Hindlimb muscle (tissue), 1 donor: ENCODE results near the gene USP12. TPM values are rescaled to one million over a fixed set of nuclear protein-coding genes. Genes with fewer than 3 reads are reported as not detected.
A peak's percentile ranks its signal among the peaks of the same experiment; 100 is the strongest.

Experiments
- DNase-seq: peaks from one replicate; pipeline ENCODE4 v3.0.0-alpha.2; 2013
- polyA plus RNA-seq: library from polyadenylated mRNA; unstranded; fragments of 120-200 nt; gene quantifications from one replicate; pipeline ENCODE4 v1.2.1, GENCODE V29; 2013; ENCODE audit not compliant: insufficient read length

USP12 gene
- polyA plus RNA-seq, 1 donor, result 21.9 TPM

DNA sequence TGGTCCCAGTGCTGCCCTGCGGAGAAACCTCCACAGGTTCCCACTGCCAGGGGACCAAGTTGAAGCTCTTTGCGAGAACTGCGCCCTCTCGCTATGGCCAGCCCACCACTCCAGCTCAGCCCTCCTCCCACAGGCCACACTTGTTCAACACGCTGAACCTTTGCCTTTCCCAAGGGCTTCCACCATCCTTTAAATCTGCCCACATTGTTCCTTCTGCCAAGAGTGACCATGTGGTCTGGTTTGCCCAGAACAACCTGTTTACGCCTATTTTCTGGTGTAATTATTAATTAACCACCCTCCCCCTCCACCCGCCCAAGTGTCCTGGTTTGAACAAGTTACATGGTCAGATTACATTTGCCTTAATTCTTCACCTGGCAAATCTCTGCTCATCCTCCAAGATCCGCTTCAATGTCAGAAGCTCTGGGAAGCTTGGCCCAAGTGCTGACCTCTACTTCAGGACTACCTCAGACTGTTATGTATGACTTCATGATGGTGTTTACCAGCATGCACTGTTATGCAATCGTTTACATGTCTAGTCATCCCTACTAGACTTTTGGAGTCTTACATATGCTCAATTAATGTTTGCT, 12.0 kb upstream of the USP12 start:
- no peak for DNase-seq

DNA sequence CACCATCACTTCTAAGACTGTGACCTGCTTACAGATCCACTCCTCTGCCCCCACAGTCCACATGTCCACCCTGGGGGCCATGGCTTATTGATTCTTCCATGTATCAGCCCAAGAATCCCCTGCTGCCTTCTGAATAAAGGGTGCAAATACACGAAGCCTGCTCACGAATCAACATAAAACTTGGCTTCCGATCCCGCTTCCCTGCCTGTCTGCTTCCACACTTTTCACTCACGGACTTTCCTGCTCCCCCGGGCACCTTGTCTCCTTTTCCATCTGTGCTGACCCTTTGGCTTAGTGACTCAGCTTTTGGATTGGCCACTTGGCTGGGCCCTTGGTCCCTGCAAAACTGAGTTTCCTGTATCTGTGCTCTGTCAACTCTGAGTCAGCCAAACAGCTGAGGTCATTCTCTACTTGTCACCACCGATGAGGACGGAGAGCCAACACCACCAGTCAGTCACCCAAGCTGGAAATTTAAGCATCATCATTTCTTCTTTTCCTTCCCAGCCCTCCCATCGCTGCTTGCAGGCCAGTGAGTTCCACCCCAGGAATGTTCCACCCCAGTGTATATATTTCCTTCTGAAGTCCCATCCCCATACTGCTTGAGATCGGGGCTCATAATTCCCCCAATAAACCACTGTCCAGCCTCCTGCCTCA, 11.4 kb upstream of the USP12 start:
- DNase-seq, result peak; percentile 58

DNA sequence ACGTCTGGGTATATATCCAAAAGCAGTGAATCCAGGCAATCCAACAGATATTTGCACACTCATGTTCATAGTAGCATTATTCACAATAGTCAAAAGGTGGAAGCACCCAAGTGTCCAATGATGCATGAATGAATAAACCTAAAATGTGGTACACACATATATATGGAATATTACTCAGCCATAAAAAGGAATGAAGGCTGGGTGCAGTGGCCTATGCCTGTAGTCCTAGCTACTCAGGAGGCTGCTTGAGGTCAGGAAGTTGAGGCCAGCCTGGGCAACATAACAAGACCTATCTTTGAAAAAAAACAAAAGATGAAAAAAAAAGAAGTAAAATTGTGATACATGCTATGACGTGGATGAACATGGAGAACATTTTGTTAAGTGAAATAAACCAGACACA, 10.4 kb upstream of the USP12 start:
- no peak for DNase-seq

DNA sequence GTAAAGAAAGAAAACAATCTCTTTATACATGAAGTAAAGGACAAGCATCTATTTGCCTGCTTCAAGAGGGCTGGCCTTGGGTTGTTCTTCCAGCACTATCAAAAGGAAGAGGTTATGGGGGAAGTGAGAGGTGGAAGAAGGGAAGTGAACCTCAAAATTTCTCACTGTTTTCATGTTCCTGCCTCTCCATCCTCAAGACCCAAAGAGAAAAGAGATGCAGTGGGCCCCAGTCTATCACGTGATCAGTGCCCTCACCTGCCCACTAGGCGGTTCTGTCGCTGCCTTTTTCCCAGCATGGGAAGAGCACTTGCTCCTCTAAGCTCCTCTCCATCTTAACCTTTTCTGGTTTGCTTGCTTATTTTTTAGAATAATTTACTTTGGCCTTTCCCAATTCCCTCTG, 6.2 kb upstream of the USP12 start:
- DNase-seq, result no peak

DNA sequence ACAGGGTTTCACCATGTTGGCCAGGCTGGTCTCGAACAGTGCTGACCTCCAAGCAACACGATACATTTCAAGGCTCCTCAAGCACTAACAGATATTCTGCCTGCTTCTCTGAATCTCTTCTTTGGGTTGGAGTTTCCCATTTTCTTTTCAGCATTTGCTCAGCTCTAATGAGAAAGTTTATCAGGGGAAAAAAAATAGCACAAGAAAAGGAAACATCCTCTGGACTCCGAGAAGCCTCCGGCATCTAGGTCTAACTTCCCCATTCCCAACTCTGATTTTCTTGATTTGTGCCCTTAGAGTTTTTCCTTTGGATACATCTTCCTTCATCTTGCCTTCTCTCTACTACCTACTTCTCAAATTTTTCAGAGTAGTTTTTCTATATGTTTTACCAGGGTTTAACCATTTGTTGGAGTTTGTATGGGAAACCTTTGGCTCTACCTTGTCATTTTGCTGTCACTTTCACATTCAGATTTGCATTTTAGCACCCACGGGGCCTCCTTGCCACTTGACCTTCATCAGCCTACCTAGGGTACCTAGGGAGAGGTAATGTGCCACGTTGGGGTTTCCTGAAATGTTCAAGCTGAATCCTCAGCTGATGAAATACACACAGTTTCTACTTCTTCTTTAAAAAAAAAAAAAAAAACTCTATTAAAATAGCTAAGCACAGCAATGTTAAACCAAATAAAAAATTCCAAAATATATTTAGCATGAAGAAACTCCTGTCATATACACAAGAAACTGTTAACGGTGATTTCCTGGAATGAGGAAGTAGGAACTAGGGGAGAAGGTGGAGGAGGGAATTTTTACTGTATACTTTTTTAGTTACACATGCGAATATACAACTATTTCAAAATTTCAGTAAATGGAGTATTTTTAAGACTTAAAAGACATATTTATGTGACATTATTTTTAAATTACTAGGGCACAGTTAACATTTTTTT, 5.1 kb upstream of the USP12 start:
- no peak for DNase-seq

DNA sequence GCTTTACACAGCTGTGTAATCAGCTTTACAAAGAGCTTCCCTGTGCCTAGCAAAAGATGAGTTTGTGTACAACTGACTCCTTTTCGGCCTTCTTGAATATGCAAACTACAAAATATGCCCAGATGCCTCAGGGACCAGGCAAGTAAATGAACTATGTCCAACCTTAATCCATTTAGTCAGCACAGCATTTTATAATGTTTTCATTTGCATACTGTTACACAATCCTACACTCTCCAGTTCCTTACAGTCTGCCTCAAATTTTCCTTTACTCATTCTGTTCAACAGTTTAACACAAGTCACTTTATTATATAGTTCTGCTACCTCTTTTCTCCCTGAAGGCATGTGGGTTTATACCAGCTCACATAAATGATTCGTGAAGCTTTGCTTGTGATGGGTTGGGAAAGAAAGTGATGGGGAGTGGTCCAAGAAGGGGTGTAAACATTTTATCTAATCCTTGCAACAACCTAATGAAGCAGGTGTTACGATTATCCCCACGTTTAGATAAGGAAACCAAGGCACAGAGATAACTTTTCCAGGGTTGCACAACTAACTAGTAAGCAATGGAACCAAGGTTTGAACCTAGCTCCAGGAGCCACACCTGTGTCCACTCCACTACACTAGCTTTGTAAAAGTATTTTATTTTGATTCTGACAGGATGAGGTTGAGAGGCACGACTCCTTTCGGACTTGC, 3.3 kb upstream of the USP12 start:
- DNase-seq, result no peak

DNA sequence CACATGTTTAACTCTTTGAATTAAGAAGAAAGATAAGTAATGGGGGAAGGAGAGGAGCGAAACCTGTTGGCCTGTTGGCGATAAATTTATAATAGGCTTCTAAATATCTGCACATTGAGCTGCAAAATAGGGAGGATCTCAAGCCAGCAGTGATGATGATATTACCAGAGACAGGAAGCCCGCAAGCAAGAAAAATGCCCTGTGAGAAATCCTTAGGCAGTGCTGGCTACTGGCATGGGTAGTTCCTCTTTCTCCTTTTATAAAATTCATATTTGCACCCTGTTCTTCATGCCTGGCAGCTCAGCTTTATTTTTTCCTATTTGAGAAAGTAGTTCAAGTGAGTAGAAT, 858 bp upstream of the USP12 start:
- DNase-seq, result peak; percentile 33

DNA sequence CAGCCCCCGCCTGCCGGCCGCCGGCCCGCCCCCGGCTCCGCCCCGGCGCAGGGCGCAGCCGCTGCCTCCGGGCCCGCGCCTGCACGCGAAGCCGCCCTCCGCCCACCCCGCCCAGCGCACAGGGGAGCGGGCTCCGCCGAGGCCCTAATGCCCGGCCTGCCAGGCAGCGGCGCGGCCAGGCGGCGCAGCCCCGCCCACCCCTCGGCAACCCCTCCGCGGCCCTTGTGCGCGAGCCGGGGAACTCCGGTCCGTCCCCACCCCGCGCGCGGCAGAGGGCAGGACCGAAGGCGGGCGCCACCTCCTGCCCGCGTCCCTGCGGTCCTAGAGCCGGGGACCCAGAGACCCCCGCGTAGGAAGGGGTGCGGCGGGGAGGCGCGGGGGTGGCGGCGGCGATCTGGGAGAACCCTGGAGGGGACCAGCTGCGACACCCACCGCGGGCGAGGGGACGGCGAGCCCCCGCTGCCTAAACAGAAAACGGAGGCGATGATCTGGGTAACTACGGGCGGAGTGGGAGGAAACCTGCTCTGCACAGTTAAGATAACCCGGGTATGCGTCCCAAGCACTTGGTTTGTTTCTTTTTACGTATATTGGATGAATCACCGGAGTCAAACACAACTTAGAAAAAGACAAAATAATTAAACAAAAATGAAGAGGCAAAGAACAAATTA, 350 bp upstream of the USP12 start:
- peak; percentile 90 for DNase-seq

DNA sequence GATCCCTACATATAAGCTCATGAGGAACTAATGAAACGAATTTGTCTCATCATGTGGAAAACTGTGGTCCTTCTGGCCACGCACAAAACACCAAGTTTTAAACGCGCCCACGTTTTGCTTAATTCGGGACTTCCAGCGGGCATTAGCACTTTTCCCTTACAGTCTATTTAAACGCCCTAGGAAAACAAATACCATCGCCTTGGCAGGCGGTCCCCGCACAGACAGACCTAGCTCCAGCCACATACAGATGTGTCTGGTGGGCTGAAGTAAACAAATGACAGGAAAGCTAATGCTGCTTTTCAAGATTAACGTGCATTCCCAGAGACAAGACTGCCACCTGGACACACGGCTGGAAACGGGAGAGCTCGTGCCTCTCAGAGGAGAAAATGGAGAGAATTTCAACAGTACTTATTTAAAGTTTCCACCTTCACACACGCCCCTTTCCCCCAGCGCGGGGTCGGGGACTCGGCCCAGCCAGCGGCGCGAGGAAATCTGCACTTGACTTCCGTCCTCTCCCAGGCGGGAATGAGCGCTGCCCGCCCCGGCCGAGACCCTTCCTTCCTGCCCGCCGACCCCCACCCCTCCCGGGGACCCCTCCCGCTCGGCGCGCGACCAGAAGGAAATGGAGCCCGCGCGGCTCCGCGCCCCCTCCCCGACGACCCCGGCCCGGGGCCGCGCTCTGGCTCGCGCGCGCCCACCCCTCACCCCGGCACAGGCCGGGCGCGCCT, 931 bp downstream of the USP12 start:
- DNase-seq, result peak; percentile 58

DNA sequence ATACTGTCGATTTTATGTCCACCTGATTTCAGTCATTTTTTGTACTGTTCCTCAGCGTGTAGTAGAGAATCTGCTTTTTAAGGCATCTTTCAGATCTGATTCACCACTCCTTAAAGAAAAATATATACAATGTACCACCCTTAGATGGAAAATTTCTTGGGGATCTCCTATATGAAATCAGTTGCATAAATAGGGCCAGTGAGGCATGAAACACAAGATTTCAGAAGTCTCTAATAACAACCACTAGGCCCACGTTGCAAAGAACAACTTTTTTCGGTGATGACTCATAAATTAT, 1.4 kb downstream of the USP12 start:
- no peak for DNase-seq

DNA sequence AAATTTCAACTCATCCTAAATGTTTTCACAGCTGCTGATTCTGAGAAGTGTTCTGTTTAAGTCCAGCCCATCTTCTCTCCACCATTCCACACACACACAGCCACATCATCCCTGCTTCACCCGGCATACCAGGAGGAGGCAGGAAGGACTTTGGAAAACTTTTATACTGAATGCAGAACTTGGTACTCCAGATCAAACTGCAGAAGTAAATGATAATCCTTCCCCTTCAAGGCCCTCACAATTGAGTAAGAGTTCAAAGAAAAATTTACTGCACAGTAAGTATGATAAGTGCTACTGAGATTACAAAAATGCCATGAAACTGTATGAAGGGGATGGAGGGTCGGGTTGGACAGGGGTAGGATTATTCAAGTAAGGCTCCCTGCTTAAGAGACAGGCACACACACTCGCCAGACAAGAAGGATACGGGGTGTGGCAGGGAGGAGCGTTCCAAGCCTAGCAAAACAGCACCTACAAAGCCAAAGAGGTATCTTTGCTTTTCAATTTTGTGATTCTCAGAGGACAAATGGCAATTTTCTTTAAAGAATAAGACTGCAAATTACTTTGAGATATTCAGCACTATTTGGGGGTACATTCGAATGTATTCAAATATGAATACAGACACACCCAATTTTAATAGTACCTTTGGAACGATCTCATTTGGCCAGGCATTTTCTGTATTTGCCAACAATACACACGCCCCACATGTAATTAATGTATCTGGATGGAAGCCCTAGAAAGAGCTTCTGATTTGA, 2.5 kb downstream of the USP12 start:
- no peak for DNase-seq

DNA sequence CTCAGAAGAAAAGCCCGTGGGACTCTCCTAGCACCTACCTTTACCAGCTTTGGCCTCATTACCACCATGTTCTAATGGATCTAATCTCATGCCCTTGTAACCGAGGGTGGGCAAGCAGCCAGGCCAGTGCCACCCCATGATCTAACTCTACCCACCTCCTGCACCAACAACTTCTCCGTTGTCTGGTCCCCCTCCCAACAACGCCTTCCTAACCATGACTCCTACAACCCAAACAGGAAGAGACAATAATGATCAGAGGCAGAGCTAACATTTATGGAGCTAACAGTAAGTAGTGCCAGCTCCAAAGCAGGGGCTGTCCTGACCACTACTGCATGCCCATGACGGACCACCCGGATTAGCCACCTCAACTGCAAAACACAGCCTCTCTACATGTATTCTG, 3.5 kb downstream of the USP12 start:
- DNase-seq, result no peak

DNA sequence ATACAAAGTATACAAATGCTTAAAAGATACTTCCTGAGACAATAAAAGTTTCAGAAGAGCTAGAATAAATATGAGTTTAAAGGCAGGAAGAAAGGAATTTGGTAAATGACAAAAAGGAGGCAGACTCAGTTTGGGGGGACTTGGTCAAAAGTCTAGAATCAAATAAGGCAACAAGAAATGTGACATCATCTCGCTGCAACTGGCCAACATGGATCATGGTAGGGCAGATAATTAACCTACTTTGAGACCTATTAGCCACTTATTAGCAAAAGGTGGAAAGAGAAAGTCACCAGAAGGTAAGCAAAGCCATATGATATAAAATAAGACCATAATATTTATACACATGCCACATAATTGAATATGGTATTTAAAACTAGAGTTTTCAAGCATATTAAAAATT, 5.3 kb downstream of the USP12 start:
- no peak for DNase-seq

DNA sequence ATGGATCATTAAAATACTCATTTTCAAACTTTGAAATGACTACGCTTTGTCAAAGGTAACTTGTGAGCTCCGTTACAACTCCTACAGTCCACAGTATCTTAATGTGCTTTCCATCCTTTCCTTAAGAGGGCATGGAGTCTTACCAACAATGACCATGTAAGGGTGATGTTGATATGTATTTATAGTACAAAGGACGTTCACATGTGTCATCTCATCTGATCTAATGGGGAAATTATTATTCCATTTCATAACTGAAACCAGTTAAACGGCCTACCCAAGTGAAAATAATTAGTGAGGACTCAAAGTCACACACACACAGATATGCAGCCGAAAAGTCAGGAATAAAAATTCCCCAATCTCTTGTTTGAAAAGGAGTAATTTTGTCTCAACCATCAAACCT, 9.6 kb downstream of the USP12 start:
- no peak for DNase-seq

DNA sequence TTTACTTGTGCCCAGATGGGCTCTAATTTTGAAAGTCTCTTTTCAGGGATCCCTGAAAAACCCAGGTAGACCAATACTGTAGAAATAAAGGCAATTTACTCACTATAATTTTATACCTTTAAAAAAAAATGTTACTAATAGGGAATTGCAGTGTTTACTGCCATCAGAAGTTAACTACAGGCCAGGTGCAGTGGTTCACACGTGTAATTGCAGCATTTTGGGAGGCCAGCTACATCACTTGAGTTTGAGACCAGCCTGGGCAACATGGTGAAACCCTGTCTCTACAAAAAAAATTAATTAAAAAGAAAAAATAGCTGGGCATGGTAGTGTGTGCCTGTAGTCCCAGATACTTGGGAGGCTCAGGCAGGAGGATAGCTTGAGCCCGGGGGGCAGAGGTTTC, 10.2 kb downstream of the USP12 start:
- no peak for DNase-seq

DNA sequence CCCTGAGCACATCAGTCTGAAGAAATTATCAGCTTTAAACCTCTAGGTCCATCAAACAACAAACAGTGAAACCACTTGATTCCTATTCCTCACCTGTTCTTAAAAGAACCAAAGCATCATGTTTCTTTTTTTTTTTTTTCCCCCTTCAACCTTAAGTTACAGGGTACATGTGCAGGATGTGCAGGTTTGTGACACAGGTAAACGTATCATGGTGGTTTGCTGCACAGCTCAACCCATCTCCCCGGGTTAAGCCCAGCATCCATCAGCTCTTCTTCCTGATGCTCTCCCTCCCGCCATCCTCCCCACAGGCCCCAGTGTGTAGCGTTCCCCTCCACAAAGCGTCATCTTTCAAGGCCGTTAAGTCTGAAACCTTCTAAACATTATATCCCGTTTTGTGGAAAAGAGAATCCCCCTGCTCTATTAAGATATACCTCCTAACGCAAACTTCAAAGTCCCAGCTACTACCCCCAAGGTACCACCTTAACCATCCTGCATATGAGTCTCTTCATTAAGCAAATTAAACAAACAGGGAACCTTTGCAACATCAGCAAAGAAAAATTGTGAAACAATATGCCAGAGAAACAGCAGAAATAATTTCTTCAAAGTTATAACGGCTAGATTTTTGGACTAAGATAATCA, 10.8 kb downstream of the USP12 start:
- no peak for DNase-seq

DNA sequence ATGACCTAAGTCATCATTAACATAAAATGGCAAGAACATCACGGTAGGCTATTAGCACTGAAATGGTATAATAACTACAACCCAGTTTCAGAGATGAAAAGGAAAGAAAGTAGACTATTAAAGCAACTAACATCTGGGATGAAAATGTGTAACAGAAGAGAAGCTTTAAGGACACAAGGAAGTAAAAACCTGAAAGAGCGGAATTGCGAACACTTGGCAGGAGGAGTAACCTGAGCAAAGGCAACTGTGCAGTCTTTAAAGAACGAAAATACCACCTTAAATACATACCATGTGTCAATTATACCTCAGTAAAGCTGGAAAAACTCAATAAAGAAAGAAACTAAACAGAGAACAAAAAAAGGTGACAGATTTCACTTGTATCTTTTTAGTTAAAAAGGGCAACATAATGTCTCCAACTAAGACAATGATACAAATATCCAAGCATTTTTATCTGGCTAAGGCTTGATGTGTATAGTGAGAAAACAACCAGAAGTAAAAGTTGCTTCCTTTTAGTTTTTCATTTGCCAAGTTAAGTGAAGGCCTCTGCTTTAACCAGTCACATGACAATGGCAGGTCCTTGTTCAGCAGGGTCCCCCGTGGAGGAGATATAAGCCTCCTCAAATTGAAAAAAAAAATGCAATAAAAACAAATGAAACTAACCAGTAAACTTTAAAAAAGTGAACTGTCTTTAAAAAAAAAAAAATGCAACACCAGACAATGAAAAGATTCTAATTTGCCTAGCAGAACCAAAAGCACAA, 11.6 kb downstream of the USP12 start:
- no peak for DNase-seq

DNA sequence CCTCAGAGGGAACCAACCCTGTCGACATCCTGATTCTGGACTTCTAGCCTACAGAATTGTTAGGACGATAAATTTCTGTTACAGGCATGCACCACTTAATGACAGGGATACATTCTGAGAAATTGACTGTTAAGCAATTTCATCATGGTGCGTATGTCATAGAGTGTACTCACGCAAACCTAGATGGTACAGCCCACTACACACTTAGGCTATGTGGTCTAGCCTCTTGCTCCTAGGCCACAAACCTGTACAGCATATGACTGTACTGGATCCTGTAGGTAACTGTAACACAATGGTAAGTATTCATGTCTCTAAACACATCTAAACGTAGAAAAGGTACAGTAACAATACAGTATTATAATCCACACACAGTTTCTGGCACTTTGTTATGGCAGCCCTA, 13.3 kb downstream of the USP12 start:
- DNase-seq, result no peak

DNA sequence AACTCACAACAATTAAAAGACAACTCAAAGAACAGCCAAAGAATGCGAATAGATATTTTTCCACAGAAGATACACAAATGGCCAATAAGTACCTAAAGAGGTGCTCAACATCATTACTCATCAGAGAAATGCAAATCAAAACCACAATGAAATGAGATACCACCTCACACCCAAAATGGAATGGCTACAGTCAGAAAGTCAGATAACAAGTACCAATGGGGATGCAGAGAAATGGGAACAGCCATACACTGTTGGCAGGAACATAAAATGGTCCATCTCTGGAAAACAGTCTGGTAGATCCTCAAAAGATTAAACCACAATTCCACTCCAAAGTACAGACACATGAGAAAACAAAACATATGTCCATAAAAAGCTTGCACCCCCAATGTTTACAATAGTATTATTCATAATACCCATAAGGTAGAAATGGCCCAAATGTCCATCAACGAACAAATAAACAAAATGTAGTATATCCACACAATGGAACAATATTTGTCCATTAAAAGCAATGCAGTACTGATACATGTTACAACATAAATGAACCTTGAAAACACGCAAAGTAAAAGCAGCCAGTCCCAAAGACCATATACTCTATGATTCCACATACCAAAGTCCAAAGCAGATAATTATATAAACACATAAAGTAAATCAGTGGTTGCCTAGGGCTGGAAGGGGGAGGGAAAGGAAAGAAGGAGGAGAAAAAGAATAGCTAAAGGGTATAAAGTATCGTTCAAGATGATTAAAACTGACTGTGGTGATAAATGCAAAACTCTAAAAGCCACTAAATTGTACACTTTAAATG, 19.6 kb downstream of the USP12 start:
- DNase-seq, result no peak
